Sigmoid colon (tissue), 4 donors: Measurements from ENCODE around the gene GCFC2.
"Not testable (repeated sequence)": the region's sequence is repeated elsewhere in the genome, so short reads cannot be mapped to it uniquely, and the experiment has no call there.

Experiments used
- EP300 ChIP-seq, 4 donors: sonication (generic); formaldehyde crosslinking; IDR thresholded peaks; one replicate each; pipeline ENCODE4 v1.6.1; 2017; ENCODE audit warnings: antibody characterized with exemption in 4 of 4
- POLR2A ChIP-seq, 2 donors: fragments of 450-650 bp; IDR thresholded peaks; one replicate each; pipeline ENCODE4 v1.6.1; 2016; ENCODE audit warnings: antibody characterized with exemption in 2 of 2, mild to moderate bottlenecking in 2 of 2, moderate library complexity in 2 of 2
- POLR2AphosphoS5 ChIP-seq, 4 donors: sonication (generic); formaldehyde crosslinking; IDR thresholded peaks; one replicate each; pipeline ENCODE4 v1.6.1; 2017; ENCODE audit warnings: antibody characterized with exemption in 4 of 4
- TF ChIP-seq, protein P1 (sequence below), 4 experiments: fragments of 450-650 bp in 3 of 4; fragments of 200-600 bp in 1 of 4; IDR thresholded peaks; one replicate each; pipeline ENCODE4 v1.5.1; 2016 to 2019; ENCODE audit warnings: antibody characterized with exemption in 4 of 4, mild to moderate bottlenecking in 3 of 4, moderate library complexity in 2 of 4

DNA sequence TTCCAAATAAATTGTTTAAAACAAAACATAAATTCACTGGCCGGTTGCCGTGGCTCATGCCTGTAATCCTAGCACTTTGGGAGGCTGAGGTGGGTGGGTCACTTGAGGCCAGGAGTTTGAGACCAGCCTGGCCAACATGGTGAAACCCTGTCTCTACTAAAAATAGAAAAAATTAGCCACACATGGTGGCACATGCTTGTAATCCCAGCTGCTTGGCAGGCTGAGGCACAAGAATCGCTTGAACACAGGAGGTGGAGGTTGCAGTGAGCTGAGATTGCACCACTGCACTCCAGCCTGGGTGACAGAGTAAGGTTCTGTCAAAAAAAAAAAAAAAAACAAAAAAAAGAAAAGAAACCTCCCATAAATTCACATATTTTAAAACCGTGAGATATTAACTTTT, 35.3 kb downstream of the GCFC2 start:
- not testable (repeated sequence) for TF ChIP-seq POLR2A, EP300, POLR2AphosphoS5 (IDR thresholded peaks at IDR 0.05)
- TF ChIP-seq, protein P1, sequence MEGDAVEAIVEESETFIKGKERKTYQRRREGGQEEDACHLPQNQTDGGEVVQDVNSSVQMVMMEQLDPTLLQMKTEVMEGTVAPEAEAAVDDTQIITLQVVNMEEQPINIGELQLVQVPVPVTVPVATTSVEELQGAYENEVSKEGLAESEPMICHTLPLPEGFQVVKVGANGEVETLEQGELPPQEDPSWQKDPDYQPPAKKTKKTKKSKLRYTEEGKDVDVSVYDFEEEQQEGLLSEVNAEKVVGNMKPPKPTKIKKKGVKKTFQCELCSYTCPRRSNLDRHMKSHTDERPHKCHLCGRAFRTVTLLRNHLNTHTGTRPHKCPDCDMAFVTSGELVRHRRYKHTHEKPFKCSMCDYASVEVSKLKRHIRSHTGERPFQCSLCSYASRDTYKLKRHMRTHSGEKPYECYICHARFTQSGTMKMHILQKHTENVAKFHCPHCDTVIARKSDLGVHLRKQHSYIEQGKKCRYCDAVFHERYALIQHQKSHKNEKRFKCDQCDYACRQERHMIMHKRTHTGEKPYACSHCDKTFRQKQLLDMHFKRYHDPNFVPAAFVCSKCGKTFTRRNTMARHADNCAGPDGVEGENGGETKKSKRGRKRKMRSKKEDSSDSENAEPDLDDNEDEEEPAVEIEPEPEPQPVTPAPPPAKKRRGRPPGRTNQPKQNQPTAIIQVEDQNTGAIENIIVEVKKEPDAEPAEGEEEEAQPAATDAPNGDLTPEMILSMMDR (IDR thresholded peaks at IDR 0.05) = not testable (repeated sequence)
